Prostate gland (tissue), 2 donors: ENCODE results near the gene LMAN2. TPM values are rescaled to one million over a fixed set of nuclear protein-coding genes. Genes with fewer than 3 reads are reported as not detected.

Experiments used
- DNase-seq: peaks from one replicate; pipeline ENCODE4 v3.0.0-alpha.2; 2019; ENCODE audit warnings: low spot score
- H3K27ac ChIP-seq, 2 donors: fragments of 200-600 bp; sonication (generic); 2 replicates each; pipeline ENCODE4 v1.5.1; 2017 to 2019
- H3K27me3 ChIP-seq: fragments of 200-600 bp; sonication (generic); replicated peaks from 2 replicates; pipeline ENCODE4 v1.5.1; 2019; ENCODE audit not compliant: insufficient read depth
- H3K36me3 ChIP-seq, 2 donors: fragments of 200-600 bp; sonication (generic); 1 replicate in 1 of 2; 2 replicates in 1 of 2; pipeline versions ENCODE4 v1.5.1 to v1.8.1; 2017 to 2019
- H3K4me1 ChIP-seq: fragments of 200-600 bp; sonication (generic); replicated peaks from 2 replicates; pipeline ENCODE4 v1.5.1; 2019
- H3K4me3 ChIP-seq, 2 donors: fragments of 200-600 bp; sonication (generic); 2 replicates each; pipeline ENCODE4 v1.5.1; 2017 to 2019
- H3K9me3 ChIP-seq: fragments of 200-600 bp; sonication (generic); 2 replicates; pipeline ENCODE4 v1.5.1; 2017
- POLR2A ChIP-seq: fragments of 450-650 bp; IDR thresholded peaks from one replicate; pipeline ENCODE4 v1.6.1; 2016; ENCODE audit warnings: antibody characterized with exemption, mild to moderate bottlenecking
- POLR2AphosphoS5 ChIP-seq: sonication (generic); formaldehyde crosslinking; IDR thresholded peaks from one replicate; pipeline ENCODE4 v1.6.1; 2017; ENCODE audit warnings: antibody characterized with exemption
- WGBS: methylation state at CpG from one replicate; pipeline ENCODE4 v1.1.5; 2018; 5-methylcytosine and 5-hydroxymethylcytosine counted together
- intact Hi-C: fragments of 100-400 bp; cut with DNase I; formaldehyde crosslinking; loops from one replicate; pipeline ENCODE4 v1.14.2; 2022
- total RNA-seq, 2 donors: library from RNA; depleted of rRNA; stranded (reverse); fragments of >200 nt; gene quantifications; one replicate each; pipeline ENCODE4 v1.1.0, GENCODE V29; 2016
- TF ChIP-seq, protein P1 (sequence below), 4 experiments: fragments of 200-600 bp in 2 of 4; fragments of 450-650 bp in 2 of 4; sonication (generic) in 2 of 4; IDR thresholded peaks; 1 replicate in 3 of 4; 2 replicates in 1 of 4; pipeline ENCODE4 v1.5.1; 2016 to 2019; ENCODE audit warnings: antibody characterized with exemption in 4 of 4, mild to moderate bottlenecking in 2 of 4, moderate library complexity in 2 of 4

Gene LMAN2
- total RNA-seq, 2 donors from 2014 or later: 350 to 369 TPM

DNA sequence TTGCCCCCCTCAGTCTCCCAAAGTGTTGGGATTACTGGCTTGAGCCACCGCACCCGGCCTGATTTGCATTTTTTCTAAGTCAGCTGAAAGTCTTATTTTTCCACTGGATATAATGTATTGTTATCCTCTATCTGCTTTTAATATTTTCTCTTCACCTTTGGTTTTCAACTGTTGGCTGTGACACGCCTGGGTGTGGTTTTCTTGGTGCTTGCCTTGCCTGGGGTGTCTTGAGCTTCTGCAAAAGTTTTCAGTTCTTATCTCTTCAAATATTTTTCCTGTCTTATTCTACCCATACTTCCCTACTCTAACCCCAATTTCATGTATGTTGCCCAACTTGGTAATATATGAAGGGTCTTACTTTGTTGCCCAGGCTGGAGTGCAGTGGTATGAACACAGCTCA is 35.5 kb downstream of the LMAN2 start:
- no peak for DNase-seq
- WGBS: 97% methylated on average over 3 of the region's 3 CpGs
- H3K9me3 ChIP-seq: no peaks in the 10 kb centered on the region
- no peaks in the 10 kb centered on the region for H3K27me3 ChIP-seq
- no peaks in the 10 kb centered on the region for H3K36me3 ChIP-seq
- H3K4me3 ChIP-seq: no peak overlapping the region
- peaks cover 10% of the 10 kb centered on the region for H3K4me1 ChIP-seq
- no peak overlapping the region for H3K27ac ChIP-seq
- no peak for TF ChIP-seq POLR2AphosphoS5
- TF ChIP-seq, protein P1, sequence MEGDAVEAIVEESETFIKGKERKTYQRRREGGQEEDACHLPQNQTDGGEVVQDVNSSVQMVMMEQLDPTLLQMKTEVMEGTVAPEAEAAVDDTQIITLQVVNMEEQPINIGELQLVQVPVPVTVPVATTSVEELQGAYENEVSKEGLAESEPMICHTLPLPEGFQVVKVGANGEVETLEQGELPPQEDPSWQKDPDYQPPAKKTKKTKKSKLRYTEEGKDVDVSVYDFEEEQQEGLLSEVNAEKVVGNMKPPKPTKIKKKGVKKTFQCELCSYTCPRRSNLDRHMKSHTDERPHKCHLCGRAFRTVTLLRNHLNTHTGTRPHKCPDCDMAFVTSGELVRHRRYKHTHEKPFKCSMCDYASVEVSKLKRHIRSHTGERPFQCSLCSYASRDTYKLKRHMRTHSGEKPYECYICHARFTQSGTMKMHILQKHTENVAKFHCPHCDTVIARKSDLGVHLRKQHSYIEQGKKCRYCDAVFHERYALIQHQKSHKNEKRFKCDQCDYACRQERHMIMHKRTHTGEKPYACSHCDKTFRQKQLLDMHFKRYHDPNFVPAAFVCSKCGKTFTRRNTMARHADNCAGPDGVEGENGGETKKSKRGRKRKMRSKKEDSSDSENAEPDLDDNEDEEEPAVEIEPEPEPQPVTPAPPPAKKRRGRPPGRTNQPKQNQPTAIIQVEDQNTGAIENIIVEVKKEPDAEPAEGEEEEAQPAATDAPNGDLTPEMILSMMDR (IDR thresholded peaks at IDR 0.05): no peak
- TF ChIP-seq POLR2A: no peak
- intact Hi-C loops: loop anchor here (5.0 kb wide), 1 partner anchor 141 kb away; no protein-coding TSS in a partner anchor

DNA sequence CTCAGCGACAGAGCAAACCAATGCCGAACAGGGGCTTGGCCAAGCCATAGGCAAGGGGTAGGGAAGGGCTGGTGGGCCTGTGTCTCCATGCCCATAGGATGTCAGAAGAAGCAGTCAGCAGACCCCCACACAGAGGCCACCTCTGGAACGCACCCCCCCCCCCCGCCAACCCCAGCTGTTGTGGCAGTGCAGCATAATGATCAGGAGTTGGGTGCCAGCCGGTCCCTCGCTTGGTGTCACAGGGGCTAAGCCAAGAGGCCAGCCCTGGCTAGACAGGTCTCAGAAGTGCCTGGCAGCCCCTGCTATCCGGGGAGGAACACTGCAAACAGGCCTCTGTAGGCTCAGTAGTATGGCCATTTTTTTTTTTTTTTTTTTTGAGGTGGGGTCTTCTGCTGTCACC is 36.1 kb downstream of the LMAN2 start:
- Histone ChIP-seq H3K9me3 (no peaks in the 10 kb centered on the region), H3K36me3 (no peaks in the 10 kb centered on the region), H3K4me3 (no peak overlapping the region), H3K4me1 (peaks cover 11% of the 10 kb centered on the region), H3K27ac (no peak overlapping the region), H3K27me3 (no peaks in the 10 kb centered on the region)
- no peak for DNase-seq
- intact Hi-C loops: loop anchor here (5.0 kb wide), 1 partner anchor 142 kb away; no protein-coding TSS in a partner anchor
- TF ChIP-seq, protein P1 (IDR thresholded peaks at IDR 0.05): no peak
- no peak for TF ChIP-seq POLR2AphosphoS5
- WGBS: 88% methylated on average over 7 of the region's 7 CpGs

DNA sequence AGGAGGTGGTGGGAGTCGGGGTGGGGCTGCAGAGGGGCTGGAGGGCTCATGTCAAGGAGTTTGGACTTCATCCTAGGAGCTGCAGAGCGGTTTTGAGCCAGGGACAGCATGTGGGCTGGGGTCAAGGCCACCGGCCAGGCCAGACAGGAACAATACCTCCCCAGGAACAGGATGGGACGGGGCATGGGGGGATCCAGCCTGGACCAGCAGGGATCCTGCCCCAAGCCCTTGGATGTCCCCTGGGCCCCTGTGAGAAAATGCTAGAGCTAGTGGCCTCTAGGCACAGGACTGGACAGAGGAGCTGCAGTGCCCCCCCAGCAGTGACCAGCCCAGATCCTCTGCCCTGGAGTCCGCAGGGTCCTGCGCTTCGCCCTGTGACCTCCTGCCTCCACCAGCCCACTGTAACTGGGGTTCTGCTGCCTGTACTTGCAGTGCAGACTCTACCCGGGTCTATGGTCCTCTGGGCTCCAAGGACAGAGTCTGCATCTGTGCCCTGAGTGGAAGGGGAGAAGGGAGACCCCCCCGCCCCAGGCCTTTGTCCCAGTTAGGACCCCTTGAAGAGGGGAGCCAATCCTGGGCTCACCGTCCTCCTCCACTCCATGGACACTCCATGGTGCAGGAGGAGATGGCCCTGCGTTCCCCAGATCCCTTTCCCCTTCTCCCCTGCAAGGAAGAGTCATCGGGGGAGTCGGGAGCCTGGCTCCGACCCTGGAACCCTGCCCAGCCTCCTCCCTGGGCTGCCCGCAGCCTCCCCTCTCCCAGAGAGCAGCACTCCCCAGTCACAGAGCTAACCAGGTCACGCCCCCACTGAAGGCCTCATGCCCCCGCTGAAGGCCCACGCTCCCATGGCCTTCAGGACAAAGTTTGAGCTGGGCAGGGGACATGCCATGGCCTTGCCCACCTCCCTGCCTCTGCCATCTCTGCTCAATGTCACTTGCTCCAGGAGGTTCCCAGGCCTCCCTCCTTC is 36.8 kb downstream of the LMAN2 start:
- H3K4me3 ChIP-seq: no peak overlapping the region
- TF ChIP-seq POLR2AphosphoS5 (no peak), POLR2A (no peak)
- intact Hi-C loops: loop anchor here (5.0 kb wide), 2 partner anchors 43 to 143 kb away; partner anchors contain the start of gene RGS14
- 87% methylated on average over 18 of the region's 18 CpGs for WGBS
- no peaks in the 10 kb centered on the region for H3K9me3 ChIP-seq
- no peaks in the 10 kb centered on the region for H3K36me3 ChIP-seq
- no peak for DNase-seq
- H3K27ac ChIP-seq: no peak overlapping the region
- no peaks in the 10 kb centered on the region for H3K27me3 ChIP-seq
- peaks cover 11% of the 10 kb centered on the region for H3K4me1 ChIP-seq

DNA sequence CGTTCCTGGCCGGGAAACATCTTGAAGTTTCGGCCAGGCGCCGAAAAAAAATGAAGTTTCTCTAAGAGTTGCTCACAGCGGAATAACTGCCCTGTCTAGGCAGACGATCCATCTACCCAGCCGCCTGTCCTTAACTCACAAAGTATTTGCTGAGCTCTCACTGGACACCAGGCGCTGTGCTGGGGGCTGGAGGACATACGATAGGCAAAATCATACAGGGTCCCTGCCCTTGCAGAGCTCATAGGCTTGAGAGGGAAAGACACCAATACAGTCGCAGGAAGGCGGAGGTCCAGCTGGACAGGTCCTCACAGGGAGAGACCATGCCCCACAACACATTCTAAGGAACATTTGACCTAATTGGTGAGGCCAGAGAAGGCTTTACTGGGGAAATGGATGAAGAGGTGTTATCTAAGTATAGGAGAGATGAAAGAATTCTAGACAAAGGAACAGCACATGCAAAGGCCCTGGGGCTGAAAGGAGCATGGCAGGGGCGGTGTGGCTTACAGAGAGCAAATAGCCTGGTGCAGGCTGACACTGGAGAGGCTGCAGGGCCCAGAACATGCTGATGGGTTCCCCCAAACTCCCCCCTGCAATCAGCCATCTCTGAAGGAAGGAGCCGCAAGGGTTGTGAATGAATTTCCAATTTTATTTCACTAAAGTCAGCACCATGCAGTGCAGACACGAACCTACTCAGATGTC is 37.8 kb downstream of the LMAN2 start:
- no peak overlapping the region for H3K4me3 ChIP-seq
- no peaks in the 10 kb centered on the region for H3K9me3 ChIP-seq
- WGBS: 91% methylated on average over 15 of the region's 15 CpGs
- intact Hi-C loops: loop anchor here (5.0 kb wide), 1 partner anchor 44 kb away; the partner anchor contains the start of gene RGS14
- TF ChIP-seq POLR2AphosphoS5 (no peak), POLR2A (no peak)
- TF ChIP-seq, protein P1 (IDR thresholded peaks at IDR 0.05): no peak
- no peaks in the 10 kb centered on the region for H3K36me3 ChIP-seq
- DNase-seq: no peak
- no peak overlapping the region for H3K27ac ChIP-seq
- no peaks in the 10 kb centered on the region for H3K27me3 ChIP-seq
- H3K4me1 ChIP-seq: peaks cover 11% of the 10 kb centered on the region

DNA sequence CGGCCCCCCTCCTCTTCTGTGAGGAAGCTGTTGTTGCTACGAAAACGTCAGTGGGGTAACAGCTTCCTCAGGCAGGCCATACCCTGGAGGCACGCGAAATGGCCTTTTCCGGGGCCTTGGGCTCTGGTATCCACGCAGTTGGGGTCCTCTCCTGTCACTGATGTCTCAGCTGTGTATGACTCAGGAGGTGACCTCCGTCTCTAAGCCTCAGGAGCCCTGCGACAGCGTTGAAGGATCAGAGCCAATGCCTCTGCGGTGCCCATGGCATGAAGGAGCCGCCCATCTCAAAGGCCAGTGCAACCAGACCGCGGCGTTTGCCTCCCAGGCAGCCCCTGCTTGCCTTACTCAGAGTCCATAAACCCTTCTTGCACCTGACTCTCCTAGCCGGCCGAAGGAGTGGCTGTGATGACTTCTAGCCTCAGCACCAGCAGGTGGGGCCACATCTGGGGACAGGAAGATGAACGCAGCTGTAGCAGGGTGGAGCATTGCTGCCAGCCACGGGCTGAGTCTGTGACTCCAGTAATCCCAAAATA is 38.8 kb downstream of the LMAN2 start:
- no peak for DNase-seq
- intact Hi-C loops: loop anchor here (5.0 kb wide), 1 partner anchor 45 kb away; the partner anchor contains the start of gene RGS14
- Histone ChIP-seq H3K27ac (no peak overlapping the region), H3K36me3 (no peaks in the 10 kb centered on the region), H3K27me3 (no peaks in the 10 kb centered on the region), H3K9me3 (no peaks in the 10 kb centered on the region), H3K4me1 (peaks cover 11% of the 10 kb centered on the region), H3K4me3 (no peak overlapping the region)
- 9% methylated on average over 19 of the region's 19 CpGs for WGBS
- TF ChIP-seq, protein P1 (IDR thresholded peaks at IDR 0.05): no peak
- no peak for TF ChIP-seq POLR2AphosphoS5
- no peak for TF ChIP-seq POLR2A
